Transverse colon (tissue), 3 donors: Measurements from ENCODE around the gene DOCK1.

ENCODE experiments used
- EP300 ChIP-seq: sonication (generic); formaldehyde crosslinking; IDR thresholded peaks from one replicate; pipeline ENCODE4 v1.6.1; 2017; ENCODE audit warnings: antibody characterized with exemption, low read depth
- POLR2A ChIP-seq: fragments of 450-650 bp; IDR thresholded peaks from one replicate; pipeline ENCODE4 v1.6.1; 2016; ENCODE audit warnings: antibody characterized with exemption, mild to moderate bottlenecking, moderate library complexity
- TF ChIP-seq, protein P1 (sequence below), 5 experiments: fragments of 200-600 bp in 3 of 5; fragments of 450-650 bp in 2 of 5; sonication (generic) in 3 of 5; IDR thresholded peaks; 1 replicate in 2 of 5; 2 replicates in 3 of 5; pipeline ENCODE4 v1.5.1; 2016 to 2017; ENCODE audit warnings: antibody characterized with exemption in 5 of 5, inconsistent platforms in 3 of 5, mild to moderate bottlenecking in 2 of 5, moderate library complexity in 1 of 5

- TF ChIP-seq EP300 (no peak), POLR2A (no peak)
- TF ChIP-seq, protein P1, sequence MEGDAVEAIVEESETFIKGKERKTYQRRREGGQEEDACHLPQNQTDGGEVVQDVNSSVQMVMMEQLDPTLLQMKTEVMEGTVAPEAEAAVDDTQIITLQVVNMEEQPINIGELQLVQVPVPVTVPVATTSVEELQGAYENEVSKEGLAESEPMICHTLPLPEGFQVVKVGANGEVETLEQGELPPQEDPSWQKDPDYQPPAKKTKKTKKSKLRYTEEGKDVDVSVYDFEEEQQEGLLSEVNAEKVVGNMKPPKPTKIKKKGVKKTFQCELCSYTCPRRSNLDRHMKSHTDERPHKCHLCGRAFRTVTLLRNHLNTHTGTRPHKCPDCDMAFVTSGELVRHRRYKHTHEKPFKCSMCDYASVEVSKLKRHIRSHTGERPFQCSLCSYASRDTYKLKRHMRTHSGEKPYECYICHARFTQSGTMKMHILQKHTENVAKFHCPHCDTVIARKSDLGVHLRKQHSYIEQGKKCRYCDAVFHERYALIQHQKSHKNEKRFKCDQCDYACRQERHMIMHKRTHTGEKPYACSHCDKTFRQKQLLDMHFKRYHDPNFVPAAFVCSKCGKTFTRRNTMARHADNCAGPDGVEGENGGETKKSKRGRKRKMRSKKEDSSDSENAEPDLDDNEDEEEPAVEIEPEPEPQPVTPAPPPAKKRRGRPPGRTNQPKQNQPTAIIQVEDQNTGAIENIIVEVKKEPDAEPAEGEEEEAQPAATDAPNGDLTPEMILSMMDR (IDR thresholded peaks at IDR 0.05): no peak
Observed at GRCh38 chr10:127197154-127197432, 291.9 kb downstream of the DOCK1 start.
